Measurements from ENCODE around the gene GNB1L. TPM values are rescaled to one million over a fixed set of nuclear protein-coding genes. Genes with fewer than 3 reads are reported as not detected.

The GNB1L gene
- total RNA-seq, 1 experiment from 2014 or later: 18.0 TPM

DNA sequence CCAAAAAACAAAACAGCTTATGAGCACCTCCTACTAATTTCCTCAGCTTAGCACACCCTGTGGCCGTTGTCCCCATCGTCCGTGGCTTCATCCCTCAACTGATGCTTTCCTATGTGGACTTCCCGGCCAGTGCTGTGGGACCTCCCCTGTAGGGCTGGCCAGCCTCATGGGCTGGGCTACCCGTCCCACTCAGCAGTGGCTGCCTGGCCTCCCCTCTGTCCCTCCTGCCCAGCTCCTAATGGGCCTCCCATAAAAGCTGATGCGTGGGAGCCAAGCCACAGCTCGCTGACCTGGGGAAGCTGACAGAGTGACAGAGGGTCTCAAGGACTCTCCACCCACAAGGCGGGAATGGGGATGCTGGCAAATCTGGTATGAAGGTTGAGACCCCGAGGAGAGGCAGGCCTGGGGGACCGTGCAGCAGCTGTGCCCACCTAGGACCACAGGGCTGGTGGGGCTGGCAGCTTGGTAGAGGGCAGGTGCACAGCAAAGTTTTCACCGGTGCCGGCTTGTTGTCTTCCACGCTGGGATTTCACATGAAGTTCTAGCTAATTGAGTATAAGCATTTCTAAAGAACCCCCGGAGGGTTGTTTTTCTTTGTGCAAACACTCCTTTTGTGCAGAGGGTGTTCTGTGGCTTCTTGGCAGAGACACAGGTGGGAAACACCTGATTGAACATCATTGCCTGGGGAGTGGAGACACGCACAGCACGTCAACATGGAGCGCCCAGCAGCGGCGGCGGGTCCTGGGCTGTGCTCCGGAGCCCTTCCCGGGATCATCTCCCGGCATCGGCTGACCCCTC, 70.9 kb downstream of the GNB1L start:
- H3K27ac Mint-ChIP-seq: no peak overlapping the region
- H3K4me1 Mint-ChIP-seq: no peaks in the 10 kb centered on the region
- H3K9me3 Mint-ChIP-seq: no peaks in the 10 kb centered on the region
- H3K27me3 Mint-ChIP-seq (ENCODE audit: low read depth): peaks cover 2% of the 10 kb centered on the region; the same call in 1 of the 2 replicates
- no peak overlapping the region for H3K4me3 Mint-ChIP-seq
- POLR2A ChIA-PET: interaction anchor here (0.5 kb wide), 1 partner anchor 1632 kb away, joined by 5 read pairs; no protein-coding TSS in a partner anchor
- H3K36me3 Mint-ChIP-seq: no peaks in the 10 kb centered on the region
- CTCF ChIA-PET: interaction anchor here (1.0 to 2.6 kb wide), 5 partner anchors 16 to 126 kb away, joined by 3 to 13 read pairs (median 4); partner anchors contain the start of gene GP1BB
- ATAC-seq: no peak
- TF ChIP-seq ELF4 (CRISPR knock-in tag; IDR thresholded peaks at IDR 0.05; ENCODE audit: low read depth) (no peak), ZNF671 (CRISPR knock-in tag; IDR thresholded peaks at IDR 0.05) (no peak), ZNF121 (CRISPR knock-in tag; IDR thresholded peaks at IDR 0.05) (no peak), OVOL2 (CRISPR knock-in tag; IDR thresholded peaks at IDR 0.05; ENCODE audit: borderline replicate concordance) (no peak), TEAD4 (CRISPR knock-in tag; IDR thresholded peaks at IDR 0.05) (no peak)
- TF ChIP-seq, protein P1, sequence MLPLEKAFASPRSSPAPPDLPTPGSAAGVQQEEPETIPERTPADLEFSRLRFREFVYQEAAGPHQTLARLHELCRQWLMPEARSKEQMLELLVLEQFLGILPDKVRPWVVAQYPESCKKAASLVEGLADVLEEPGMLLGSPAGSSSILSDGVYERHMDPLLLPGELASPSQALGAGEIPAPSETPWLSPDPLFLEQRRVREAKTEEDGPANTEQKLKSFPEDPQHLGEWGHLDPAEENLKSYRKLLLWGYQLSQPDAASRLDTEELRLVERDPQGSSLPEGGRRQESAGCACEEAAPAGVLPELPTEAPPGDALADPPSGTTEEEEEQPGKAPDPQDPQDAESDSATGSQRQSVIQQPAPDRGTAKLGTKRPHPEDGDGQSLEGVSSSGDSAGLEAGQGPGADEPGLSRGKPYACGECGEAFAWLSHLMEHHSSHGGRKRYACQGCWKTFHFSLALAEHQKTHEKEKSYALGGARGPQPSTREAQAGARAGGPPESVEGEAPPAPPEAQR (CRISPR knock-in tag; IDR thresholded peaks at IDR 0.05): no peak
- DNase-seq (ENCODE audit: low spot score): peak; percentile 6

DNA sequence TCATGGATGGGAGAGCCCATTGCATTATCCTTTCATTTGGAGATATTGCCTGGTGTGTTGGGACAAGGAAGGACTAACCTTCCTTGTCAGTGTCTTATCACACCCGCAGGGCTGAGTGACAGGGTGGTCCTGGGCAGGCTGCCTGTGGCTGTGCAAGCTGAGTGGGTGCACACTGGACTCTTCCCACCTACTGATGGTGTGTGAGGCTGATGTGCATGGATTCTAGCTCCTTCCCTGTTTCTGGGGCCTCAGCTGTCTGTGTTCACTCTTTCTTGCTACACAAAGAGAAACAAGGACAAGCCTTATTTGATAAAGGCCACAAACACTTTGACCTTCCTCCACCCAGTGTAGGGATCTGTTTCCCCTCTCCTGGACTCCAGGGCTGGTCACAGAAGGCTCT, 72.1 kb downstream of the GNB1L start:
- Mint-ChIP-seq H3K4me3 (no peak overlapping the region), H3K9me3 (no peaks in the 10 kb centered on the region), H3K36me3 (no peaks in the 10 kb centered on the region), H3K27ac (no peak overlapping the region), H3K4me1 (no peaks in the 10 kb centered on the region), H3K27me3 (ENCODE audit: low read depth) (peaks cover 2% of the 10 kb centered on the region; the same call in 1 of the 2 replicates)
- DNase-seq (ENCODE audit: low spot score) (peak; percentile 5), ATAC-seq (no peak)
- CTCF ChIA-PET: interaction anchor here (1.1 to 1.5 kb wide), 3 partner anchors 15 to 52 kb away, joined by 3 to 4 read pairs (median 4); no protein-coding TSS in a partner anchor
- POLR2A ChIA-PET: no interaction called here
- TF ChIP-seq RORB (CRISPR knock-in tag; IDR thresholded peaks at IDR 0.05): no peak
- TF ChIP-seq EMX1 (CRISPR knock-in tag; IDR thresholded peaks at IDR 0.05): no peak
- no peak for TF ChIP-seq ZNF671 (CRISPR knock-in tag; IDR thresholded peaks at IDR 0.05)
- TF ChIP-seq, protein P2, sequence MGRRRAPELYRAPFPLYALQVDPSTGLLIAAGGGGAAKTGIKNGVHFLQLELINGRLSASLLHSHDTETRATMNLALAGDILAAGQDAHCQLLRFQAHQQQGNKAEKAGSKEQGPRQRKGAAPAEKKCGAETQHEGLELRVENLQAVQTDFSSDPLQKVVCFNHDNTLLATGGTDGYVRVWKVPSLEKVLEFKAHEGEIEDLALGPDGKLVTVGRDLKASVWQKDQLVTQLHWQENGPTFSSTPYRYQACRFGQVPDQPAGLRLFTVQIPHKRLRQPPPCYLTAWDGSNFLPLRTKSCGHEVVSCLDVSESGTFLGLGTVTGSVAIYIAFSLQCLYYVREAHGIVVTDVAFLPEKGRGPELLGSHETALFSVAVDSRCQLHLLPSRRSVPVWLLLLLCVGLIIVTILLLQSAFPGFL (CRISPR knock-in tag; IDR thresholded peaks at IDR 0.05; ENCODE audit: borderline replicate concordance): no peak
- TF ChIP-seq, protein P3, sequence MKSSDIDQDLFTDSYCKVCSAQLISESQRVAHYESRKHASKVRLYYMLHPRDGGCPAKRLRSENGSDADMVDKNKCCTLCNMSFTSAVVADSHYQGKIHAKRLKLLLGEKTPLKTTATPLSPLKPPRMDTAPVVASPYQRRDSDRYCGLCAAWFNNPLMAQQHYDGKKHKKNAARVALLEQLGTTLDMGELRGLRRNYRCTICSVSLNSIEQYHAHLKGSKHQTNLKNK (CRISPR knock-in tag; IDR thresholded peaks at IDR 0.05): no peak
- TF ChIP-seq ZNF423 (CRISPR knock-in tag; IDR thresholded peaks at IDR 0.05): no peak

DNA sequence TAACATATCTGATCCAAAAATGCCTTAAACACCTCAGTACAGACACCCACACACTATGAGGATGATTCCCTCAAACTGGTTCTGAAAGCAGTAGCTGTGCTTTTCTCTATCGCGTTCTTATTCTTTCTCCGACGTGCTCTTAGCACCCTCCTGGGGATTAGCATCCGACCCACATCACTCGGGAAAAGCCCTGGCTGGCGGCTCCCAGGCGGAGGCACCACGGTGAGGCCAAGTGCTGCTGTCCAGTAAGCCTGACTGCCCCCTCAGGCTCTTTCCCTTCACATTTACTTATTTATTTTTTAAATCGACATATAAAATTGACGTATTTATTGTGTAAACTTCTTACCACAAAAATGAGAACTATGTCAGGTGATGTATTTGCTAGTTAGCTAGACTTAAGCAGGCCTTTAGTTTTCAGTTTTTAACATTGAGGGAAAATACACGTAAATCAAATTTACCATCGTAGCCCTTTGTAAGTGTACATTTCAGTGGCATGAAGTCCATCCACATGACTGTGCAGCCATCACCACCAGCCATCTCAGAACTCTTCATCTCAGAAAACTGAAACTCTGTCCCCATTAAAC, 74.9 kb downstream of the GNB1L start:
- no peak for ATAC-seq
- Mint-ChIP-seq H3K4me1 (no peaks in the 10 kb centered on the region), H3K27ac (peak overlapping the region; percentile 11; the same call in 1 of the 2 replicates), H3K9me3 (no peaks in the 10 kb centered on the region), H3K36me3 (no peaks in the 10 kb centered on the region), H3K27me3 (ENCODE audit: low read depth) (peaks cover 2% of the 10 kb centered on the region), H3K4me3 (no peak overlapping the region)
- POLR2A ChIA-PET: interaction anchor here (0.9 to 1.0 kb wide), 2 partner anchors 11 to 107 kb away, joined by 3 read pairs; no protein-coding TSS in a partner anchor
- peak; percentile 21 for DNase-seq (ENCODE audit: low spot score)
- TF ChIP-seq SOX15 (CRISPR knock-in tag; IDR thresholded peaks at IDR 0.05): no peak
- CTCF ChIA-PET: interaction anchor here (1.0 to 1.6 kb wide), 5 partner anchors 14 to 131 kb away, joined by 3 to 5 read pairs (median 3); no protein-coding TSS in a partner anchor

DNA sequence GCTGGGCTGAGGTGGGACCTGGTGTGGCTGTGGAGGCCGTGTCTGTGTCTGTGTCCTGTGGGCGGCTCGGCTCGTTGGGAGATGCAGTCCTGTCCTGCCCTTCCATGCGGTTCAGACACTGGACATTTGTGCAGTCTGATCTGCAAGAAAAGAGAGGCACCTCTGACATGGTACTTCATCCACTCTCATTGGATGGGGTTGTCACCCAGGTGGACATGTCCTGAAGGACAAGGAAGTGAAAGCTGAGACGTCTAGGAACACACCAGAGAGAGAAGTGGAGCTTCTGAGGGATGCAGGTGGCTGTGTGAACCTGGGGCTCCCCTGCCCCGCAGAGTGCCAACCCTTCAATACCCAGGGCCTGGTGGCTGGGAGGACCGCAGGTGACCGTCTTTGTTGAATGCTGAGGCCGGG, 75.7 kb downstream of the GNB1L start:
- Mint-ChIP-seq H3K9me3 (no peaks in the 10 kb centered on the region), H3K27ac (no peak overlapping the region), H3K4me1 (no peaks in the 10 kb centered on the region), H3K4me3 (no peak overlapping the region), H3K27me3 (ENCODE audit: low read depth) (peaks cover 3% of the 10 kb centered on the region), H3K36me3 (no peaks in the 10 kb centered on the region)
- ChIA-PET CTCF (interaction anchor here (1.0 to 1.6 kb wide), 4 partner anchors 14 to 131 kb away, joined by 3 to 5 read pairs (median 4); no protein-coding TSS in a partner anchor), POLR2A (interaction anchor here (0.9 to 1.0 kb wide), 2 partner anchors 11 to 108 kb away, joined by 3 read pairs; no protein-coding TSS in a partner anchor)
- DNase-seq (ENCODE audit: low spot score): peak; percentile 0
- no peak for ATAC-seq
- TF ChIP-seq SMAD4 (CRISPR knock-in tag; IDR thresholded peaks at IDR 0.05) (no peak), JAZF1 (CRISPR knock-in tag; IDR thresholded peaks at IDR 0.05) (no peak), NR2C2 (CRISPR knock-in tag; IDR thresholded peaks at IDR 0.05) (no peak), GTF2I (CRISPR knock-in tag; conservative IDR thresholded peaks at IDR 0.05) (no peak)
- TF ChIP-seq, protein P1 (CRISPR knock-in tag; IDR thresholded peaks at IDR 0.05): no peak
- TF ChIP-seq, protein P4, sequence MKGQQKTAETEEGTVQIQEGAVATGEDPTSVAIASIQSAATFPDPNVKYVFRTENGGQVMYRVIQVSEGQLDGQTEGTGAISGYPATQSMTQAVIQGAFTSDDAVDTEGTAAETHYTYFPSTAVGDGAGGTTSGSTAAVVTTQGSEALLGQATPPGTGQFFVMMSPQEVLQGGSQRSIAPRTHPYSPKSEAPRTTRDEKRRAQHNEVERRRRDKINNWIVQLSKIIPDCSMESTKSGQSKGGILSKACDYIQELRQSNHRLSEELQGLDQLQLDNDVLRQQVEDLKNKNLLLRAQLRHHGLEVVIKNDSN (CRISPR knock-in tag; IDR thresholded peaks at IDR 0.05): no peak
- TF ChIP-seq, protein P5, sequence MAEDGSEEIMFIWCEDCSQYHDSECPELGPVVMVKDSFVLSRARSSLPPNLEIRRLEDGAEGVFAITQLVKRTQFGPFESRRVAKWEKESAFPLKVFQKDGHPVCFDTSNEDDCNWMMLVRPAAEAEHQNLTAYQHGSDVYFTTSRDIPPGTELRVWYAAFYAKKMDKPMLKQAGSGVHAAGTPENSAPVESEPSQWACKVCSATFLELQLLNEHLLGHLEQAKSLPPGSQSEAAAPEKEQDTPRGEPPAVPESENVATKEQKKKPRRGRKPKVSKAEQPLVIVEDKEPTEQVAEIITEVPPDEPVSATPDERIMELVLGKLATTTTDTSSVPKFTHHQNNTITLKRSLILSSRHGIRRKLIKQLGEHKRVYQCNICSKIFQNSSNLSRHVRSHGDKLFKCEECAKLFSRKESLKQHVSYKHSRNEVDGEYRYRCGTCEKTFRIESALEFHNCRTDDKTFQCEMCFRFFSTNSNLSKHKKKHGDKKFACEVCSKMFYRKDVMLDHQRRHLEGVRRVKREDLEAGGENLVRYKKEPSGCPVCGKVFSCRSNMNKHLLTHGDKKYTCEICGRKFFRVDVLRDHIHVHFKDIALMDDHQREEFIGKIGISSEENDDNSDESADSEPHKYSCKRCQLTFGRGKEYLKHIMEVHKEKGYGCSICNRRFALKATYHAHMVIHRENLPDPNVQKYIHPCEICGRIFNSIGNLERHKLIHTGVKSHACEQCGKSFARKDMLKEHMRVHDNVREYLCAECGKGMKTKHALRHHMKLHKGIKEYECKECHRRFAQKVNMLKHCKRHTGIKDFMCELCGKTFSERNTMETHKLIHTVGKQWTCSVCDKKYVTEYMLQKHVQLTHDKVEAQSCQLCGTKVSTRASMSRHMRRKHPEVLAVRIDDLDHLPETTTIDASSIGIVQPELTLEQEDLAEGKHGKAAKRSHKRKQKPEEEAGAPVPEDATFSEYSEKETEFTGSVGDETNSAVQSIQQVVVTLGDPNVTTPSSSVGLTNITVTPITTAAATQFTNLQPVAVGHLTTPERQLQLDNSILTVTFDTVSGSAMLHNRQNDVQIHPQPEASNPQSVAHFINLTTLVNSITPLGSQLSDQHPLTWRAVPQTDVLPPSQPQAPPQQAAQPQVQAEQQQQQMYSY (CRISPR knock-in tag; IDR thresholded peaks at IDR 0.05): no peak

Measured in WTC11 (cell line).